Osteoblast (primary cell): ENCODE measurements around the gene TRIM40. TPM values are rescaled to one million over a fixed set of nuclear protein-coding genes. Genes with fewer than 3 reads are reported as not detected.

Source experiments
- DNase-seq: peaks from one replicate; pipeline ENCODE4 v3.0.0; 2011; ENCODE audit warnings: low spot score, mixed read lengths; ENCODE audit not compliant: insufficient read length; ENCODE audit errors: missing footprints
- H2AFZ ChIP-seq: 2 replicates; pipeline ENCODE4 v1.6.0; 2011; ENCODE audit warnings: mild to moderate bottlenecking, low read length
- H3K27ac ChIP-seq: 2 replicates; pipeline ENCODE4 v1.5.1; 2011; ENCODE audit warnings: mild to moderate bottlenecking, low read depth, low read length, moderate library complexity
- H3K27me3 ChIP-seq: 2 replicates; pipeline ENCODE4 v1.6.0; 2012; ENCODE audit warnings: mild to moderate bottlenecking, control low read depth, inconsistent platforms, low read length, moderate library complexity; ENCODE audit not compliant: insufficient read depth
- H3K36me3 ChIP-seq: 2 replicates; pipeline ENCODE4 v1.5.1; 2011; ENCODE audit warnings: mild to moderate bottlenecking, low read length, control low read depth, moderate library complexity; ENCODE audit not compliant: insufficient read depth
- H3K4me1 ChIP-seq: 2 replicates; pipeline ENCODE4 v1.5.1; 2011; ENCODE audit warnings: mild to moderate bottlenecking, low read length, control low read depth, moderate library complexity; ENCODE audit not compliant: insufficient read depth
- H3K4me2 ChIP-seq: 2 replicates; pipeline ENCODE4 v1.6.0; 2011; ENCODE audit warnings: mild to moderate bottlenecking, low read length; ENCODE audit not compliant: insufficient read depth
- H3K4me3 ChIP-seq: fragments of 200-600 bp; sonication (generic); 3 replicates; pipeline ENCODE4 v1.5.1; 2012; ENCODE audit warnings: mild to moderate bottlenecking, low read length, inconsistent platforms; ENCODE audit not compliant: insufficient read depth
- H3K79me2 ChIP-seq: 2 replicates; pipeline ENCODE4 v1.6.0; 2012; ENCODE audit warnings: mild to moderate bottlenecking, low read length, control low read depth, inconsistent platforms; ENCODE audit not compliant: insufficient read depth
- H3K9me3 ChIP-seq: 2 replicates; pipeline ENCODE4 v1.5.1; 2011; ENCODE audit warnings: low read depth, low read length, control low read depth
- H4K20me1 ChIP-seq: 2 replicates; pipeline ENCODE4 v1.6.0; 2012; ENCODE audit warnings: mild to moderate bottlenecking, low read length, control low read depth; ENCODE audit not compliant: insufficient read depth
- CTCF ChIP-seq: IDR thresholded peaks from 2 replicates; pipeline ENCODE4 v1.5.1; 2011; ENCODE audit warnings: mild to moderate bottlenecking, low read depth, low read length, moderate library complexity; ENCODE audit errors: extremely low read depth
- total RNA-seq: library from RNA; depleted of rRNA; stranded (reverse); fragments of >200 nt; gene quantifications from 2 replicates; pipeline ENCODE4 v1.2.3, GENCODE V29; 2012

TRIM40 gene
- total RNA-seq, 1 donor = not detected

GRCh38 chr6:30185846-30186484, 50.0 kb downstream of the TRIM40 start:
- Histone ChIP-seq H4K20me1 (no peaks in the 10 kb centered on the region), H3K27ac (no peak overlapping the region), H2AFZ (no peak overlapping the region), H3K4me1 (no peaks in the 10 kb centered on the region), H3K27me3 (no peaks in the 10 kb centered on the region), H3K36me3 (peaks cover 41% of the 10 kb centered on the region), H3K9me3 (no peaks in the 10 kb centered on the region), H3K4me3 (no peak overlapping the region), H3K79me2 (no peaks in the 10 kb centered on the region), H3K4me2 (no peak overlapping the region)
- no peak for DNase-seq
- TF ChIP-seq CTCF = no peak

- H3K4me3 ChIP-seq = no peak overlapping the region
- H3K79me2 ChIP-seq = no peaks in the 10 kb centered on the region
- H3K4me2 ChIP-seq = no peak overlapping the region
- no peak for DNase-seq
- no peak overlapping the region for H3K27ac ChIP-seq
- H3K4me1 ChIP-seq = no peaks in the 10 kb centered on the region
- TF ChIP-seq CTCF = no peak
- no peaks in the 10 kb centered on the region for H4K20me1 ChIP-seq
- H3K27me3 ChIP-seq = no peaks in the 10 kb centered on the region
- H3K9me3 ChIP-seq = no peaks in the 10 kb centered on the region
- no peak overlapping the region for H2AFZ ChIP-seq
- peaks cover 45% of the 10 kb centered on the region for H3K36me3 ChIP-seq
These were observed 52.6 kb downstream of the TRIM40 start for GRCh38 chr6:30188541-30188940.

GRCh38 chr6:30192076-30192475, 56.1 kb downstream of the TRIM40 start:
- Histone ChIP-seq H2AFZ (no peak overlapping the region), H3K9me3 (no peaks in the 10 kb centered on the region), H3K27ac (no peak overlapping the region), H3K27me3 (no peaks in the 10 kb centered on the region), H3K36me3 (peaks cover 37% of the 10 kb centered on the region), H3K4me2 (no peak overlapping the region), H3K79me2 (no peaks in the 10 kb centered on the region), H3K4me1 (no peaks in the 10 kb centered on the region), H4K20me1 (peaks cover 10% of the 10 kb centered on the region), H3K4me3 (no peak overlapping the region)
- DNase-seq = no peak
- TF ChIP-seq CTCF = no peak

- H3K27me3 ChIP-seq = no peaks in the 10 kb centered on the region
- no peak for TF ChIP-seq CTCF
- H3K4me1 ChIP-seq = no peaks in the 10 kb centered on the region
- no peak overlapping the region for H3K4me2 ChIP-seq
- no peaks in the 10 kb centered on the region for H3K9me3 ChIP-seq
- H3K4me3 ChIP-seq = no peak overlapping the region
- no peak overlapping the region for H2AFZ ChIP-seq
- H3K36me3 ChIP-seq = peaks cover 37% of the 10 kb centered on the region
- no peaks in the 10 kb centered on the region for H3K79me2 ChIP-seq
- DNase-seq = peak; percentile 53
- H4K20me1 ChIP-seq = peaks cover 15% of the 10 kb centered on the region
- H3K27ac ChIP-seq = no peak overlapping the region
These were observed 59.1 kb downstream of the TRIM40 start for GRCh38 chr6:30194797-30195690.
